Measurements from ENCODE around the gene CDK1.

DNA sequence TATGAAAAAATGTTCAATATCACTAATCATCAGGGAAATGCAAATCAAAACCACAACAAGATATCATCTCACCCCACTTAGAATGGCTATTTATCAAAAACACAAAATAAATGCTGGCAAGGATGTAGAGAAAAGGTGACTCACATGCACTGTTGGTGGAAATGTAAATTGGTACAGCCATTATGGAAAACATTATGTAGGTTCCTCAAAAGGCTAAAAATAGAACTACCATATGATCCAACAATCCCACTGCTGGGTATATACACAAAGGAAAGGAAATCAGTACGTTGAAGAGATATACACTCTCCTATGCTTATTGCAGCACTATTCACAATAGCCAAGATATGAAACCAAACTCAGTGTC lies 50.2 kb downstream of the CDK1 start:
- TF ChIP-seq, protein P1, sequence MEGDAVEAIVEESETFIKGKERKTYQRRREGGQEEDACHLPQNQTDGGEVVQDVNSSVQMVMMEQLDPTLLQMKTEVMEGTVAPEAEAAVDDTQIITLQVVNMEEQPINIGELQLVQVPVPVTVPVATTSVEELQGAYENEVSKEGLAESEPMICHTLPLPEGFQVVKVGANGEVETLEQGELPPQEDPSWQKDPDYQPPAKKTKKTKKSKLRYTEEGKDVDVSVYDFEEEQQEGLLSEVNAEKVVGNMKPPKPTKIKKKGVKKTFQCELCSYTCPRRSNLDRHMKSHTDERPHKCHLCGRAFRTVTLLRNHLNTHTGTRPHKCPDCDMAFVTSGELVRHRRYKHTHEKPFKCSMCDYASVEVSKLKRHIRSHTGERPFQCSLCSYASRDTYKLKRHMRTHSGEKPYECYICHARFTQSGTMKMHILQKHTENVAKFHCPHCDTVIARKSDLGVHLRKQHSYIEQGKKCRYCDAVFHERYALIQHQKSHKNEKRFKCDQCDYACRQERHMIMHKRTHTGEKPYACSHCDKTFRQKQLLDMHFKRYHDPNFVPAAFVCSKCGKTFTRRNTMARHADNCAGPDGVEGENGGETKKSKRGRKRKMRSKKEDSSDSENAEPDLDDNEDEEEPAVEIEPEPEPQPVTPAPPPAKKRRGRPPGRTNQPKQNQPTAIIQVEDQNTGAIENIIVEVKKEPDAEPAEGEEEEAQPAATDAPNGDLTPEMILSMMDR (conservative IDR thresholded peaks at IDR 0.05): no peak
- no peak for TF ChIP-seq EZH2 (IDR thresholded peaks at IDR 0.05; ENCODE audit: low read depth)
